Transverse colon (tissue), 4 donors: ENCODE data around the gene AOPEP. TPM values are rescaled to one million over a fixed set of nuclear protein-coding genes. Genes with fewer than 3 reads are reported as not detected.

ENCODE experiments used
- DNase-seq: peaks from one replicate; pipeline ENCODE4 v3.0.0-alpha.2; 2019
- H3K27ac ChIP-seq, 4 donors: fragments of 200-600 bp; sonication (generic); 2 replicates each; pipeline ENCODE4 v1.5.1; 2016 to 2018; ENCODE audit warnings: inconsistent platforms in 4 of 4
- H3K27me3 ChIP-seq: fragments of 200-600 bp; sonication (generic); 2 replicates; pipeline ENCODE4 v1.5.1; 2017; ENCODE audit warnings: inconsistent platforms
- H3K36me3 ChIP-seq, 4 donors: fragments of 200-600 bp; sonication (generic); 2 replicates each; pipeline ENCODE4 v1.5.1; 2017 to 2019; ENCODE audit warnings: inconsistent platforms in 4 of 4
- H3K4me1 ChIP-seq, 4 donors: fragments of 200-600 bp; sonication (generic); 2 replicates each; pipeline ENCODE4 v1.5.1; 2017 to 2020; ENCODE audit warnings: inconsistent platforms in 4 of 4
- H3K4me3 ChIP-seq, 4 donors: fragments of 200-600 bp; sonication (generic); 1 replicate in 1 of 4; 2 replicates in 3 of 4; pipeline versions ENCODE4 v1.5.1 to v1.6.1; 2017 to 2019; ENCODE audit warnings: inconsistent platforms in 4 of 4
- H3K9me3 ChIP-seq, 2 donors: fragments of 200-600 bp; sonication (generic); 2 replicates each; pipeline ENCODE4 v1.5.1; 2017 to 2019; ENCODE audit warnings: inconsistent platforms in 2 of 2
- EP300 ChIP-seq: sonication (generic); formaldehyde crosslinking; IDR thresholded peaks from one replicate; pipeline ENCODE4 v1.6.1; 2017; ENCODE audit warnings: antibody characterized with exemption, low read depth
- POLR2A ChIP-seq: fragments of 450-650 bp; IDR thresholded peaks from one replicate; pipeline ENCODE4 v1.6.1; 2016; ENCODE audit warnings: antibody characterized with exemption, mild to moderate bottlenecking, moderate library complexity
- POLR2AphosphoS5 ChIP-seq, 3 donors: sonication (generic); formaldehyde crosslinking; IDR thresholded peaks; one replicate each; pipeline ENCODE4 v1.6.1; 2016; ENCODE audit warnings: antibody characterized with exemption in 3 of 3
- WGBS, 2 donors: methylation state at CpG; one replicate each; pipeline ENCODE4 v1.1.5; 2018; ENCODE audit warnings: low coverage in 1 of 2; 5-methylcytosine and 5-hydroxymethylcytosine counted together
- in situ Hi-C, 4 donors: fragments of 200-750 bp; cut with MboI; loops; one replicate each; pipeline versions ENCODE4 v1.15.0 to v1.15.1; 2017; ENCODE audit warnings: low sequenced_read_pairs in 3 of 4, low pct_ligation_motif_present in 1 of 4, low pct_unique_long_range_greater_than_20kb in 1 of 4
- intact Hi-C: fragments of 100-400 bp; cut with DNase I; formaldehyde crosslinking; loops from one replicate; pipeline ENCODE4 v1.15.1; 2023; ENCODE audit warnings: low total_unique reads
- total RNA-seq, 4 donors: library from RNA; depleted of rRNA; stranded (reverse); fragments of >200 nt; gene quantifications; one replicate each; pipeline ENCODE4 v1.1.0, GENCODE V29; 2016
- TF ChIP-seq, protein P1 (sequence below), 5 experiments: fragments of 200-600 bp in 3 of 5; fragments of 450-650 bp in 2 of 5; sonication (generic) in 3 of 5; IDR thresholded peaks; 1 replicate in 2 of 5; 2 replicates in 3 of 5; pipeline ENCODE4 v1.5.1; 2016 to 2017; ENCODE audit warnings: antibody characterized with exemption in 5 of 5, inconsistent platforms in 3 of 5, mild to moderate bottlenecking in 2 of 5, moderate library complexity in 1 of 5

The AOPEP gene
- total RNA-seq, 4 donors from 2014 or later = 53.0 to 129 (median 92.7) TPM

DNA sequence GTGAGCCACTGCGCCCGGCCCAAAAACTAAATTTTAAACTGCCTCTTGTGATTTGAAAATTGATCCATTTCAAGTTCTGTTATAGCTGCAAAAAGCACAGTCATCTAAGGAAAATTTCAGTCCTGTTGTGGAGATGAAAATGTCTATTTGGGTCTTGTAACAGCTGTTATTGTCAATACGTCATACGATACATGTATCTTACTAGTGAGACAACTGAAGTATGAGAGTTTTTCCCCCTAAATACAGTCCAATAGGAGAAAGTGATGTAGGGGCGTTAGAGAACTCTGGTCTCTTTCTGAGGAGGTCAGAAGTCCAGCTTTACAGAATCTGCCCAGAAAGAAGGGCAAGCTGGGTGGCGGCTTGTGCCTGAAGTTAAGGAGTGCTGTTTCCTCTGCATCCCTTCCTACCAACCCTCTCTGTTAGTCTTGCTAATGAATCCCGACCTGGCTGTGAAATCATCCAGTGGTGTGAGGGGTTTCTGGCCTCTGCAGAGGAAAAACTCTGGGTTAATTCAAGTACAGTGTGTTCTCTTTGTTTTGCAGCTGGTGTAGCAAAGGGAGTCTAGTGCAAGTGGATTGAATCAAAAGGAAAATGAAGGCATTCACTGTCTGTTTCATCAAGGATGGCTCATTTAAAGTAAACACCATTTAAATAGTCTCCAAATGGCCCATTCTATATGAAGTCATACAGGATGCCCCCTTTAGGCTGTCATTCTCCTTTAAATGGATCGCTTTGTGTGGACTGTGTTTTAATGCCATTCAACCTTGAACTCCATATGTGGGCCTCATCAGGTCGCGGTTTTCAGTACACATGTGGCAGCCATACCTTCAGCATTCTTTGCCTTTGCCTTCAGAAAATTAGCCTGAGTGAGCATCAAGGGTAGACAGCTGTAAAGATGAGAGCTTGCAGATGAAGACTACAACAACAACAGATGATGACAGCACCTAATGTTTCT, 59.0 kb downstream of the AOPEP start:
- H3K27ac ChIP-seq = no peak overlapping the region
- WGBS, 2 donors = 94 to 100% methylated on average over 2 to 10 of the region's 10 CpGs
- H3K4me1 ChIP-seq = peaks cover 0 to 7% (median 0%) of the 10 kb centered on the region in 4 donors
- no peak for DNase-seq
- H3K36me3 ChIP-seq = no peaks in the 10 kb centered on the region
- TF ChIP-seq, protein P1, sequence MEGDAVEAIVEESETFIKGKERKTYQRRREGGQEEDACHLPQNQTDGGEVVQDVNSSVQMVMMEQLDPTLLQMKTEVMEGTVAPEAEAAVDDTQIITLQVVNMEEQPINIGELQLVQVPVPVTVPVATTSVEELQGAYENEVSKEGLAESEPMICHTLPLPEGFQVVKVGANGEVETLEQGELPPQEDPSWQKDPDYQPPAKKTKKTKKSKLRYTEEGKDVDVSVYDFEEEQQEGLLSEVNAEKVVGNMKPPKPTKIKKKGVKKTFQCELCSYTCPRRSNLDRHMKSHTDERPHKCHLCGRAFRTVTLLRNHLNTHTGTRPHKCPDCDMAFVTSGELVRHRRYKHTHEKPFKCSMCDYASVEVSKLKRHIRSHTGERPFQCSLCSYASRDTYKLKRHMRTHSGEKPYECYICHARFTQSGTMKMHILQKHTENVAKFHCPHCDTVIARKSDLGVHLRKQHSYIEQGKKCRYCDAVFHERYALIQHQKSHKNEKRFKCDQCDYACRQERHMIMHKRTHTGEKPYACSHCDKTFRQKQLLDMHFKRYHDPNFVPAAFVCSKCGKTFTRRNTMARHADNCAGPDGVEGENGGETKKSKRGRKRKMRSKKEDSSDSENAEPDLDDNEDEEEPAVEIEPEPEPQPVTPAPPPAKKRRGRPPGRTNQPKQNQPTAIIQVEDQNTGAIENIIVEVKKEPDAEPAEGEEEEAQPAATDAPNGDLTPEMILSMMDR (IDR thresholded peaks at IDR 0.05) = no peak
- TF ChIP-seq EP300 (no peak), POLR2A (no peak), POLR2AphosphoS5 (IDR thresholded peaks at IDR 0.05) (no peak)
- no peaks in the 10 kb centered on the region for H3K27me3 ChIP-seq
- intact Hi-C loops = no loop called here
- no peaks in the 10 kb centered on the region for H3K9me3 ChIP-seq
- in situ Hi-C loops = loop anchor here (10.0 to 25.0 kb wide), 3 partner anchors 327 to 349 kb away; no protein-coding TSS in a partner anchor
- no peak overlapping the region for H3K4me3 ChIP-seq

DNA sequence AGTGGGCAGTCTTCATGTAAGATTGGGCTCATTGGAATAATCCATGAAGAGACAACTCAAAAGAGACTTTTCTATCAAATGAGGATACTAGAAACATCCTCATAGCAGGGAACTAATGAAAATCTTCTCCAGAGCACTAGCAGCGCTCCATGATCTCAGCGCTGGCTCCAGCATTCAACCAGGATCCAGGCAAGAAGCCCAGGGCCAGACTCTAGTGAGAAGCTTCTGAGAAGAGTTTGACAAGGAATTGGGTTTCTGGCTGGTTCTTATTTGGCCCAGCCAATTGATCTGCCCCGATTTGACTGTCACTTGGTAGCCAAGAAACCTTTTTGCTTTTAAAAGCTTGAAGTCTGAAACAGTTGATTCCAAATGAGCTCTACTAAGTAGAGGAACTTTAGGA, 60.1 kb downstream of the AOPEP start:
- no peaks in the 10 kb centered on the region for H3K27me3 ChIP-seq
- intact Hi-C loops = no loop called here

DNA sequence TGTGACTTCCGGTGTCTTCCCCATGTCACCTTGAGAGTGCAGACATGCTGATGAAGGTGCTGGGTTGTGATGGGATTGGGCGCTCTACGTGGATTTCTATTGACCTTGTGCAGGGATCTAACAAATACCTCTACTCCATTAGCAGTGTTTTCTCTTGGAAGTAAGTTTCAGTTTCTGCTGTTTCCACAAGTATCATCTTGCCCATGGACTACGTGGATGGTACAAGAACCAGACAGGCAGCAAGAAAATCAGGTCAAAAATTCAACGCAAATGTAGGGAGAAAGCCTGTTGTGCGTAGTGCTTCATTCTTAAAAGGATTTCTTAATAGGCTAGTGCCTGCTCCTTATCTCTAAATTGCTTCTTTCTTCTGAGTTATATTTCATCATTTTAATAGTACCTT, 60.8 kb downstream of the AOPEP start:
- H3K27me3 ChIP-seq = no peaks in the 10 kb centered on the region
- in situ Hi-C loops (loop anchor here (10.0 to 25.0 kb wide), 3 partner anchors 325 to 348 kb away; no protein-coding TSS in a partner anchor), intact Hi-C loops (no loop called here)
- TF ChIP-seq POLR2A (no peak), POLR2AphosphoS5 (IDR thresholded peaks at IDR 0.05) (no peak), EP300 (no peak)
- TF ChIP-seq, protein P1 (IDR thresholded peaks at IDR 0.05) = no peak
- no peak overlapping the region for H3K27ac ChIP-seq
- WGBS, 2 donors = 87 to 92% methylated on average over 6 of the region's 6 CpGs
- no peak overlapping the region for H3K4me3 ChIP-seq
- no peak for DNase-seq
- H3K4me1 ChIP-seq = peaks cover 0 to 11% (median under 1%) of the 10 kb centered on the region in 4 donors
- H3K36me3 ChIP-seq = no peaks in the 10 kb centered on the region
- no peaks in the 10 kb centered on the region for H3K9me3 ChIP-seq

More for the DNA sequence above, 60.1 kb downstream of the AOPEP start:
- in situ Hi-C loops = loop anchor here (10.0 to 25.0 kb wide), 3 partner anchors 326 to 348 kb away; no protein-coding TSS in a partner anchor
- H3K4me1 ChIP-seq = peaks cover 0 to 7% (median 0%) of the 10 kb centered on the region in 4 donors
- no peaks in the 10 kb centered on the region for H3K36me3 ChIP-seq
- H3K27ac ChIP-seq = no peak overlapping the region
- WGBS, 2 donors = 97 to 98% methylated on average over 3 of the region's 3 CpGs
- TF ChIP-seq POLR2AphosphoS5 (IDR thresholded peaks at IDR 0.05) = no peak
- TF ChIP-seq POLR2A = no peak
- TF ChIP-seq, protein P1 (IDR thresholded peaks at IDR 0.05) = no peak
- no peak for TF ChIP-seq EP300
- DNase-seq = no peak
- H3K4me3 ChIP-seq = no peak overlapping the region
- no peaks in the 10 kb centered on the region for H3K9me3 ChIP-seq

DNA sequence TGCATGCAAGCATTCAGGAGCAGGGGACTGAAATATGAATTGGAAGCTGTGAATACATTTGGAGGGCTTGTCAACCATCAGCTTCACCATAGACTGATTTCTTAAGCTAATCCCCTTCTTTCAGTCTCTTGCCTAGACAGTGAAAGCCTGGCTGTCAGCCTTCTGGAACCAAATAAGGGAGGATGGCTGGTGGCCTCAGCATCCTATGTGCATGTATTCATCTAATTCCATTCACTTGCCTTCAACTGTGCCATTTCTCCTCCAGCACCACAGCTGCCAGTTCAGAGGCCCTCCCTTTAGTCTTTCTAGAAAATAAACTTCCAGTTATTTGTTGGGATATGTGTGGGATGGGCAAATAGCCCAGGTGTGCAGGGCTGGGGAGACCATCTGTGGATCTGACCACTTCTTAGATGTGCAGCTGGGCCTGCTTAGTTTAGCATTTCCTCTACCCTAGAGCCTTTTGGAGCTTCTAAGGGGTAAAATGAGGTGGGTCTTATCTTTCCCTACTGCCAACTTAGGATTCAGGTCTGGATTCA, 62.1 kb downstream of the AOPEP start:
- H3K4me1 ChIP-seq = peaks cover 0 to 9% (median 3%) of the 10 kb centered on the region in 4 donors
- no peak overlapping the region for H3K4me3 ChIP-seq
- TF ChIP-seq POLR2A = no peak
- H3K9me3 ChIP-seq = no peaks in the 10 kb centered on the region
- no peak for DNase-seq
- no peak overlapping the region for H3K27ac ChIP-seq
- H3K36me3 ChIP-seq = no peaks in the 10 kb centered on the region
- in situ Hi-C loops (loop anchor here (10.0 to 25.0 kb wide), 3 partner anchors 324 to 346 kb away; no protein-coding TSS in a partner anchor), intact Hi-C loops (no loop called here)
- no peaks in the 10 kb centered on the region for H3K27me3 ChIP-seq
